ENCODE data around the gene TLR6.
"Not testable (repeated sequence)": the region's sequence is repeated elsewhere in the genome, so short reads cannot be mapped to it uniquely, and the experiment has no call there.

TLR6 gene

DNA sequence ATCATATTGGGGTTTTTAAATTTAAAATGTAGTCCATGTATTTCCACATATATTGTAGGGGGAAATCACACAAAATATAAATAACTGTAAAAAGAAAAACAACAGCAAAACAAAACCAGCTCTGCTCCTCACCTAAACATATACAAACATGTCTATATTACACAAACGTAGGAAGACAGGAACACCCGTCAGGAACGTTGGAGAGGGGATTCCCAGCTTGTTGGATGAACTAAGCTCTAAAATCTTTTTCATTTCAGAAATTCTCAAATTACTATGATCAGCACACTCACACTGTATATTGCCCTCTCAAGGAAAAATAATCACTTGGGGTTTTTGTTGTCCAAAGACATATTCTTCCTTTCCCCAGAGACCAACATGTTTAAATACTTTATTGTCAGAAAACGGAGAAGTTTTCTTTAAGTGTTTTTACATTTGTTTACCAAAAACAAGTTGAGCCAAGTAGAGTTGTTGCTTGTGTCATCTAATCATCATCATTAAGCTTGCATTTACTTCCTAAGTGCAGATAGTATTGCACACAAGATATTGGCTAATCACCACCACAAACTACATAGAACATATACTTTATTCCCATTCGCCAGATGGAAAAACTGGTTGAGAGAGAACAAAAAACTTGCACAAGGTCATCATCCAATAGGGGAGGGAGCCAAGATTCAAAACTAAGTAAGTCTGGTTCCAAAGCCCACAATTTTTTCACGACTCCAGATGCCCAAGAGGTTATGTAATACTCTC is 71.4 kb downstream of the TLR6 start:
- DNase-seq (ENCODE audit: insufficient read length, low spot score) (no peak), FAIRE-seq (peak; percentile 80)
- no peak for TF ChIP-seq SPI1 (IDR thresholded peaks at IDR 0.05; ENCODE audit: low read depth, low read length)
- TF ChIP-seq POU2F2 (IDR thresholded peaks at IDR 0.05; ENCODE audit: low read depth, low read length), result no peak
- no peak for TF ChIP-seq PAX5 (IDR thresholded peaks at IDR 0.05; ENCODE audit: insufficient read depth, low read length, severe bottlenecking)
- no peak for TF ChIP-seq POLR2A (IDR thresholded peaks at IDR 0.05; ENCODE audit: low read depth, low read length)
- TF ChIP-seq TAF1 (IDR thresholded peaks at IDR 0.05; ENCODE audit: low read depth, low read length), result no peak
- no peak for TF ChIP-seq POLR2AphosphoS5 (IDR thresholded peaks at IDR 0.05; ENCODE audit: low read depth, low read length)

DNA sequence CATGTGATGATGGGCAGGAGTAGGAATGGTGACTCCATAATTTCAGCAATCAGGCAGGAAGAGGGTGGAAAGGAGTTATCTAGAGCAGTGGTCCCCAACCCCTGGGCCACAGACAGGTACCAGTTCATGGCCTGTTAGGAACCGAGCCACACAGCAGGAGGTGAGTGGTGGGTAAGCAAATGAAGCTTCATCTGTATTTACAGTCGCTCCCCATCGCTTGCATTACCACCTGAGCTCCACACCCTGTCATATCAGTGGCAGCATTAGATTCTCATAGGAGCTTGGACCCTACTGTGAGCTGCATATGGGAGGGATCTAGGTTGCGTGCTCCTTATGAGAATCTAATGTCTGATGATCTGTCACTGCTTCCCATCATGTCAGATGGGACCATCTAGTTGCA is 72.5 kb downstream of the TLR6 start:
- TF ChIP-seq TAF1 (IDR thresholded peaks at IDR 0.05; ENCODE audit: low read depth, low read length) (no peak), PAX5 (IDR thresholded peaks at IDR 0.05; ENCODE audit: insufficient read depth, low read length, severe bottlenecking) (no peak)
- DNase-seq (ENCODE audit: insufficient read length, low spot score) (no peak), FAIRE-seq (no peak)

DNA sequence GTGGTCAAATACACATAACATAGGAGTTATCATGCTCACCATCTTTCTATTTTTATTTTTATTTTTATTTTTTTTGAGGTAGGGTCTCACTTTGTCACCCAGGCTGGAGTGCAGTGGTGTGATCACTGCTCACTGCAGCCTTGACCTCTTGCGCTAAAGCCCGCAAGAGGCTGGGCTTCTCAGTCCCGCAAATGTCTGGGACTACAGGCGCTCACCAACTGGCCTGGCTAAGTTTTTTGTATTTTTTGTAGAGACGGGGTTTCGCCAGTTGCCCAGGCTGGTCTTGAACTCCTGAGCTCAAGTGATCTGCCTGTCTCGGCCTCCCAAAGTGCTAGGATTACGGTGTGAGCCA is 73.5 kb downstream of the TLR6 start:
- no peak for TF ChIP-seq POU2F2 (IDR thresholded peaks at IDR 0.05; ENCODE audit: low read depth, low read length)
- no peak for TF ChIP-seq PAX5 (IDR thresholded peaks at IDR 0.05; ENCODE audit: insufficient read depth, low read length, severe bottlenecking)
- TF ChIP-seq POLR2A (IDR thresholded peaks at IDR 0.05; ENCODE audit: low read depth, low read length), result no peak
- no peak for TF ChIP-seq POLR2AphosphoS5 (IDR thresholded peaks at IDR 0.05; ENCODE audit: low read depth, low read length)
- TF ChIP-seq TAF1 (IDR thresholded peaks at IDR 0.05; ENCODE audit: low read depth, low read length), result no peak
- no peak for TF ChIP-seq SPI1 (IDR thresholded peaks at IDR 0.05; ENCODE audit: low read depth, low read length)
- no peak for DNase-seq (ENCODE audit: insufficient read length, low spot score)
- FAIRE-seq, result no peak

DNA sequence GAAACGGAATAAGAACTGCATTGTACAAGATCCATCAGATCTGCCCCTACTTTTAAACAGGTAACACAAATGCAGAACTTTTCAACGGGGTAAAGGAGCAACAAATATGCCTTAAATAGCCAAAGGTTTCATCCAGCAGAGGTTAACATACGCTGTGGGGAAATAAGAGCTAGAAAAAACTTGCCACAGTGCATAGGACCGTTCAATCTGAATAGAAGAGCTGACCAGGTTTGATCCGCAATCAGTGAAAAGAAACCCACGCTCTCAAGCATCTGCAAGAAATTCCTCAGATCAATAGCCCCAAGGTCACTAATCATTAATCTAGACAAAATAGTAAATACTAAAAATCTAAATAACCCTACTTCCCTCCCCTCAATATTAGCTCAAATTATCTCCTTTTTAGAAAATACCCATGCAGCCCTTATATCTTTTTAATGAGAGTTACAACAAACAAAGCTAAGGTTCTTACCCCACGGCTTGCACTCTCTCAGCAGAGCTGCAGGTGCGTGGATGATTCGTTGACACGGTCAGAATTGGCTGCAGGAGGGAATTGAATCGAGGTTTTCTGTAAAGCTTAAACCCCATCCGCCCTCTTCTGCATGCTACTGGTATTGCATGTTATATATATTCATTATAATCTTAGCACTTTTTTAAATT is 74.0 kb downstream of the TLR6 start, which contains the start of gene TLR10:
Gene TLR10, minus strand, starts transcription at position 539 of the 657 bp plus-strand sequence. CDS start 7,400 bp downstream, outside the sequence.
- DNase-seq (ENCODE audit: insufficient read length, low spot score) (no peak), FAIRE-seq (no peak)
- TF ChIP-seq POLR2AphosphoS5 (IDR thresholded peaks at IDR 0.05; ENCODE audit: low read depth, low read length), result 0 out of 2 replicates have a peak, but pooled peaks have one; percentile 37
- TF ChIP-seq PAX5 (IDR thresholded peaks at IDR 0.05; ENCODE audit: insufficient read depth, low read length, severe bottlenecking), result no peak
- TF ChIP-seq TAF1 (IDR thresholded peaks at IDR 0.05; ENCODE audit: low read depth, low read length), result peak; percentile 43; the same call in 1 of the 2 replicates
- TF ChIP-seq POLR2A (IDR thresholded peaks at IDR 0.05; ENCODE audit: low read depth, low read length), result peak; percentile 81

DNA sequence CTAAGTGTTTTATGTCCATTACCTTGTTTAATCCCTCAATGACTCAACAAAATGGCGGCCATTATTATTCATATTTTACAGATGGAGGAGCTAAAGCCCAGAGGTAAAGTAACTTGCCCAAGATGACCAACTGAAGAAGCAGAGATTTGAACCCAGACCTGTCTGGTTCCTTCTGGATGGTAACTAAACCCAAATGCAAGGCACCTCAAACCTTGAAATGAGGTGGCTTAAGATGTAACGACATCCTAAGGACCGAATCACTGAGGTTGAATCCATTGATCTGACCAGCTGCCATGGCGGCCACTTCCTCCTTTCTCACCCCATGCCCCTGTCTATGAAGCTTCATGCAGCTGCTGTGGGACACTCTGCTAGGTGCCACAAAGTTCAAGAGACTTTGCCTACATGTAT is 74.8 kb downstream of the TLR6 start:
- DNase-seq (ENCODE audit: insufficient read length, low spot score) (no peak), FAIRE-seq (peak; percentile 95)
- no peak for TF ChIP-seq PAX5 (IDR thresholded peaks at IDR 0.05; ENCODE audit: insufficient read depth, low read length, severe bottlenecking)
- TF ChIP-seq TAF1 (IDR thresholded peaks at IDR 0.05; ENCODE audit: low read depth, low read length), result peak; percentile 77
- peak; percentile 83 for TF ChIP-seq POLR2AphosphoS5 (IDR thresholded peaks at IDR 0.05; ENCODE audit: low read depth, low read length)
- TF ChIP-seq POU2F2 (IDR thresholded peaks at IDR 0.05; ENCODE audit: low read depth, low read length), result peak; percentile 43
- no peak; the same call in 1 of the 2 replicates for TF ChIP-seq POLR2A (IDR thresholded peaks at IDR 0.05; ENCODE audit: low read depth, low read length)
- TF ChIP-seq SPI1 (IDR thresholded peaks at IDR 0.05; ENCODE audit: low read depth, low read length), result peak; percentile 93

DNA sequence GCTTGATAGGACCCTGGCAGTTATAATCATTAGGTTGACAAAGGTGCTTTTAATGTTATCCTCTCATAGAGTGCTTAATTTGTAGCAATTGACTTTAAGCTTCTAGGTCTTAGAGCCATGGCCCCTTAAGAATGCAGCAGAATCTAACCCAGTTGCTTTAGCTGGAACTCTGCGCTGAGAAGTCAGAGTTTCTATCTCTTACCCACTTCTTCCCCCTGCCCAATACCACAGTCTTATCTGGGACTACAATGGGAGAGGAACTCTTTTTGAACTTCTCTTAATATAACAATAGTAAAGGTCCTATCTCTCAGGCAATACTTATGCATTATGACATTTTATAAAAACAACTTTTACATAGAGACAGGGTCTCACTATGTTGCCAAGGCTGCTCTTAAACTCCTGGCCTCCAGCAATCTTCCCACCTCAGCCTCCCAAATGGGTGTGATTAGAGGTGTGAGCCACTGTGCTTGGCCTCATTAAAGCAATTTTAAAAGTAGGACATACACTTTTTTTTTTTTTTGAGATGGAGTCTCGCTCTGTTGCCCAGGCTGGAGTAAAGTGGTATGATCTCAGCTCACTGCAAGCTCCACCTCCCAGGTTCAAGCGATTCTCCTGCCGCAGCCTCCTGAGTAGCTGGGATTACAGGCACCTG is 75.7 kb downstream of the TLR6 start:
- TF ChIP-seq POU2F2 (IDR thresholded peaks at IDR 0.05; ENCODE audit: low read depth, low read length) (no peak), POLR2A (IDR thresholded peaks at IDR 0.05; ENCODE audit: low read depth, low read length) (no peak), SPI1 (IDR thresholded peaks at IDR 0.05; ENCODE audit: low read depth, low read length) (no peak), PAX5 (IDR thresholded peaks at IDR 0.05; ENCODE audit: insufficient read depth, low read length, severe bottlenecking) (no peak), POLR2AphosphoS5 (IDR thresholded peaks at IDR 0.05; ENCODE audit: low read depth, low read length) (no peak), TAF1 (IDR thresholded peaks at IDR 0.05; ENCODE audit: low read depth, low read length) (no peak)
- DNase-seq (ENCODE audit: insufficient read length, low spot score) (no peak), FAIRE-seq (peak; percentile 40)

DNA sequence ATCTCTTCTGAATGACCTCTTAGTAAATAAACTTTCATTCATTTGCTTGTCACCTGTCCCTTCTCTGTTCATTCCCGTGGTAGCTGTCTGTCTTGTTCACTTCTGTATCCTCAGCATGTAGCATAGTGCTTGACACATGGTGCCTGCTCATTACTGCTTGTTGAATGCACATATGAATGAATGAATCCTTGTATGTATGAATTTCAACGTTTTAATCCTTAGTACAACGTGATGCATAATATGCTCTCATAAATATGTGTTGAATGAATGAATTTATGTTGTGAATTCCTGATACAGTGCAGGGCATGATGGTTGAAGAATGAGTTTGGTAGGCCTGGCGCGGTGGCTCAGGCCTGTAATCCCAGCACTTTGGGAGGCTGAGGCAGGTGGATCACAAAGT is 76.8 kb downstream of the TLR6 start:
- FAIRE-seq, result peak; percentile 76

DNA sequence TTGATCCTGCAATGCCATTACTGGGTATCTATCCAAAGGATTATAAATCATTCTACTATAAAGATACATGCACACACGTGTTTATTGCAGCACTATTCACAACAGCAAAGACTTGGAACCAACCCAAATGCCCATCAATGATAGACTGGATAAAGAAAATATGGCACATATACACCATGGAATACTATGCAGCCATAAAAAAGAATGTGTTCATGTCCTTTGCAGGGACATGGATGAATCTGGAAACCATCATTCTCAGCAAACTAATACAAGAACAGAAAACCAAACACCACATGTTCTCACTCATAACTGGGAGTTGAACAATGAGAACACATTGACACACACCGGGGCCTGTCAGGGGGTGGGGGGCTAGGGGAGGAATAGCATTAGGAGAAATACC is 78.7 kb downstream of the TLR6 start:
- DNase-seq (ENCODE audit: insufficient read length, low spot score); FAIRE-seq: not testable (repeated sequence)

More for the DNA sequence above, 76.8 kb downstream of the TLR6 start:
- no peak for TF ChIP-seq POLR2A (IDR thresholded peaks at IDR 0.05; ENCODE audit: low read depth, low read length)
- no peak for TF ChIP-seq POU2F2 (IDR thresholded peaks at IDR 0.05; ENCODE audit: low read depth, low read length)
- TF ChIP-seq SPI1 (IDR thresholded peaks at IDR 0.05; ENCODE audit: low read depth, low read length), result no peak
- no peak for TF ChIP-seq PAX5 (IDR thresholded peaks at IDR 0.05; ENCODE audit: insufficient read depth, low read length, severe bottlenecking)
- no peak; the same call in 1 of the 2 replicates for TF ChIP-seq POLR2AphosphoS5 (IDR thresholded peaks at IDR 0.05; ENCODE audit: low read depth, low read length)
- no peak for TF ChIP-seq TAF1 (IDR thresholded peaks at IDR 0.05; ENCODE audit: low read depth, low read length)
- no peak for DNase-seq (ENCODE audit: insufficient read length, low spot score)

DNA sequence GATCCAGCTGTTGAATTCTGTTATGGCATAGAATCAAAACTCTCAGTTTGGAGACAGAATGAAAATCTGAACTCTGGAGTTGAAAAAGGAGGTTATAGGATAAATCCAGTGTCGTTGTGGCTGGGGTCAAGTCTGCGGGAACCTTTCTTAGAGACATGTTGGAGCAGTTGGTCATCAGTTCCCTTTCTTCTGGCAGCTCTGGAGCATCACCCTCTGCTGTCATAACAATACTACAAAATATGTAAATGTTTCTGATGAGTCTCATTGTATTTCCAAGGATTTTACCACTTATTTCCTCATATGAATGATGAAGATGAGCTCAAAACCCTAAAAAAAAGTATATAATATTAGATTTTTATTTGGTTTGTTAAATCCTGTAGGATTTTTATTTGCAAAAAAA is 81.3 kb downstream of the TLR6 start:
- TF ChIP-seq POLR2AphosphoS5 (IDR thresholded peaks at IDR 0.05; ENCODE audit: low read depth, low read length) (no peak), SPI1 (IDR thresholded peaks at IDR 0.05; ENCODE audit: low read depth, low read length) (no peak), POLR2A (IDR thresholded peaks at IDR 0.05; ENCODE audit: low read depth, low read length) (no peak), PAX5 (IDR thresholded peaks at IDR 0.05; ENCODE audit: insufficient read depth, low read length, severe bottlenecking) (no peak), TAF1 (IDR thresholded peaks at IDR 0.05; ENCODE audit: low read depth, low read length) (no peak)
- no peak for DNase-seq (ENCODE audit: insufficient read length, low spot score)
- FAIRE-seq, result no peak
